Smooth muscle cell (in vitro differentiated cells): Measurements from ENCODE around the gene FBXL7. TPM values are rescaled to one million over a fixed set of nuclear protein-coding genes. Genes with fewer than 3 reads are reported as not detected.

Experiments used
- DNase-seq: peaks from one replicate; lab custom pipeline; 2025; ENCODE audit not compliant: unreplicated experiment; lab: John Stamatoyannopoulos, UW
- H2AFZ ChIP-seq: fragments of 200-600 bp; sonication (generic); 2 replicates; pipeline ENCODE4 v1.6.0; 2016; ENCODE audit warnings: antibody characterized with exemption, low read depth, mild to moderate bottlenecking
- H3F3A ChIP-seq: fragments of 200-600 bp; sonication (generic); 2 replicates; pipeline ENCODE4 v1.6.0; 2017; ENCODE audit warnings: antibody characterized with exemption, low read depth
- H3K27ac ChIP-seq: fragments of 200-600 bp; sonication (generic); 2 replicates; pipeline ENCODE4 v1.5.1; 2016; ENCODE audit warnings: low read depth, mild to moderate bottlenecking
- H3K27me3 ChIP-seq: fragments of 200-600 bp; sonication (generic); 2 replicates; pipeline ENCODE4 v1.6.1; 2016; ENCODE audit warnings: low read depth, mild to moderate bottlenecking
- H3K36me3 ChIP-seq: fragments of 200-600 bp; sonication (generic); 2 replicates; pipeline ENCODE4 v1.5.1; 2016; ENCODE audit warnings: low read depth
- H3K4me1 ChIP-seq: fragments of 200-600 bp; sonication (generic); 2 replicates; pipeline ENCODE4 v1.5.1; 2016; ENCODE audit warnings: low read depth
- H3K4me2 ChIP-seq: fragments of 200-600 bp; sonication (generic); 2 replicates; pipeline ENCODE4 v1.6.0; 2016; ENCODE audit warnings: mild to moderate bottlenecking
- H3K4me3 ChIP-seq: fragments of 200-600 bp; sonication (generic); 2 replicates; pipeline ENCODE4 v1.5.1; 2016; ENCODE audit warnings: mild to moderate bottlenecking
- H3K79me2 ChIP-seq: fragments of 200-600 bp; sonication (generic); 2 replicates; pipeline ENCODE4 v1.6.0; 2016; ENCODE audit warnings: low read depth, mild to moderate bottlenecking
- H3K9ac ChIP-seq: fragments of 200-600 bp; sonication (generic); 2 replicates; pipeline ENCODE4 v1.6.0; 2016; ENCODE audit warnings: low read depth
- H3K9me3 ChIP-seq: fragments of 200-600 bp; sonication (generic); replicated peaks from 2 replicates; pipeline ENCODE4 v1.5.1; 2016; ENCODE audit warnings: low read depth
- H4K20me1 ChIP-seq: fragments of 200-600 bp; sonication (generic); 2 replicates; pipeline ENCODE4 v1.6.0; 2016; ENCODE audit warnings: low read depth
- CTCF ChIP-seq: fragments of 200-600 bp; sonication (generic); IDR thresholded peaks from 2 replicates; pipeline ENCODE4 v1.5.1; 2017; ENCODE audit warnings: borderline replicate concordance, mild to moderate bottlenecking, antibody characterized with exemption; ENCODE audit not compliant: insufficient read depth, poor library complexity, severe bottlenecking
- WGBS: methylation state at CpG from one replicate; pipeline ENCODE4 v1.1.7; 2016; ENCODE audit warnings: low lambda C conversion rate; 5-methylcytosine and 5-hydroxymethylcytosine counted together
- polyA plus RNA-seq: library from polyadenylated mRNA; unstranded; fragments of >200 nt; fragmentation: Nextera tagmentation; extraction: Ambion mirVana; gene quantifications from 2 replicates; pipeline ENCODE4 v1.2.1, GENCODE V29; 2016
- total RNA-seq: library from RNA; depleted of rRNA; stranded (reverse); fragments of >200 nt; gene quantifications from 2 replicates; pipeline ENCODE4 v1.2.3, GENCODE V29; 2014

The FBXL7 gene
- total and polyA plus RNA-seq, 2 experiments from 2014 or later = 20.2 to 21.0 TPM

- Histone ChIP-seq H3K9me3 (no peaks in the 10 kb centered on the region), H3K79me2 (peaks cover 23% of the 10 kb centered on the region), H2AFZ (no peak overlapping the region), H3K9ac (no peak overlapping the region), H3K36me3 (no peaks in the 10 kb centered on the region), H3K4me2 (no peak overlapping the region), H4K20me1 (peaks cover 7% of the 10 kb centered on the region), H3K4me1 (peaks cover 12% of the 10 kb centered on the region), H3K27me3 (no peaks in the 10 kb centered on the region), H3K27ac (peak overlapping the region; percentile 73), H3F3A (peaks cover 10% of the 10 kb centered on the region), H3K4me3 (no peak overlapping the region)
- no peak for DNase-seq
- TF ChIP-seq CTCF = no peak
- 94% methylated on average over 6 of the region's 6 CpGs for WGBS
These were observed 193.4 kb downstream of the FBXL7 start for GRCh38 chr5:15693382-15693728.

GRCh38 chr5:15693933-15694332 is 194.0 kb downstream of the FBXL7 start:
- no peak for DNase-seq
- Histone ChIP-seq H3K4me2 (peak overlapping the region; percentile 66), H3K4me3 (no peak overlapping the region), H3K27ac (peak overlapping the region; percentile 73), H3K9me3 (no peaks in the 10 kb centered on the region), H3K4me1 (peaks cover 12% of the 10 kb centered on the region), H3K79me2 (peaks cover 17% of the 10 kb centered on the region), H3K9ac (no peak overlapping the region), H3K36me3 (no peaks in the 10 kb centered on the region), H2AFZ (no peak overlapping the region), H3K27me3 (no peaks in the 10 kb centered on the region), H3F3A (peaks cover 10% of the 10 kb centered on the region), H4K20me1 (peaks cover 7% of the 10 kb centered on the region)
- 34% methylated on average over 6 of the region's 6 CpGs for WGBS
- no peak for TF ChIP-seq CTCF

GRCh38 chr5:15694696-15695214 is 194.8 kb downstream of the FBXL7 start:
- Histone ChIP-seq H3K4me2 (peak overlapping the region; percentile 66), H3K27ac (peak overlapping the region; percentile 73), H3K9ac (no peak overlapping the region), H3K4me1 (peaks cover 12% of the 10 kb centered on the region), H3K79me2 (peaks cover 14% of the 10 kb centered on the region), H3K36me3 (no peaks in the 10 kb centered on the region), H3K4me3 (no peak overlapping the region), H3F3A (peaks cover 10% of the 10 kb centered on the region), H3K9me3 (no peaks in the 10 kb centered on the region), H4K20me1 (peaks cover 7% of the 10 kb centered on the region), H2AFZ (no peak overlapping the region), H3K27me3 (no peaks in the 10 kb centered on the region)
- TF ChIP-seq CTCF = no peak
- WGBS = 12% methylated on average over 2 of the region's 2 CpGs
- no peak for DNase-seq

- peak overlapping the region; percentile 66 for H3K4me2 ChIP-seq
- H4K20me1 ChIP-seq = peaks cover 7% of the 10 kb centered on the region
- peaks cover 9% of the 10 kb centered on the region for H3K79me2 ChIP-seq
- H3K4me3 ChIP-seq = no peak overlapping the region
- TF ChIP-seq CTCF = no peak
- H3K9ac ChIP-seq = no peak overlapping the region
- H3K9me3 ChIP-seq = no peaks in the 10 kb centered on the region
- no peaks in the 10 kb centered on the region for H3K36me3 ChIP-seq
- peak overlapping the region; percentile 73 for H3K27ac ChIP-seq
- peaks cover 13% of the 10 kb centered on the region for H3K4me1 ChIP-seq
- DNase-seq = peak; percentile 7
- WGBS = 12% methylated on average over 4 of the region's 4 CpGs
- H2AFZ ChIP-seq = no peak overlapping the region
- no peaks in the 10 kb centered on the region for H3K27me3 ChIP-seq
- peaks cover 9% of the 10 kb centered on the region for H3F3A ChIP-seq
These were observed 195.3 kb downstream of the FBXL7 start for GRCh38 chr5:15695215-15695731.
